Activated CD4-positive, alpha-beta T cell treated with anti-CD3 and anti-CD28 coated beads, Interleukin-2, amount 50 U/mL, for 16 hours (primary cell): ENCODE data around the gene TMEM163.
"Not testable (repeated sequence)": the region's sequence is repeated elsewhere in the genome, so short reads cannot be mapped to it uniquely, and the experiment has no call there.

Experiments used
- DNase-seq: peaks from one replicate; pipeline ENCODE4 v3.0.0-alpha.2; 2020

Gene TMEM163

DNA sequence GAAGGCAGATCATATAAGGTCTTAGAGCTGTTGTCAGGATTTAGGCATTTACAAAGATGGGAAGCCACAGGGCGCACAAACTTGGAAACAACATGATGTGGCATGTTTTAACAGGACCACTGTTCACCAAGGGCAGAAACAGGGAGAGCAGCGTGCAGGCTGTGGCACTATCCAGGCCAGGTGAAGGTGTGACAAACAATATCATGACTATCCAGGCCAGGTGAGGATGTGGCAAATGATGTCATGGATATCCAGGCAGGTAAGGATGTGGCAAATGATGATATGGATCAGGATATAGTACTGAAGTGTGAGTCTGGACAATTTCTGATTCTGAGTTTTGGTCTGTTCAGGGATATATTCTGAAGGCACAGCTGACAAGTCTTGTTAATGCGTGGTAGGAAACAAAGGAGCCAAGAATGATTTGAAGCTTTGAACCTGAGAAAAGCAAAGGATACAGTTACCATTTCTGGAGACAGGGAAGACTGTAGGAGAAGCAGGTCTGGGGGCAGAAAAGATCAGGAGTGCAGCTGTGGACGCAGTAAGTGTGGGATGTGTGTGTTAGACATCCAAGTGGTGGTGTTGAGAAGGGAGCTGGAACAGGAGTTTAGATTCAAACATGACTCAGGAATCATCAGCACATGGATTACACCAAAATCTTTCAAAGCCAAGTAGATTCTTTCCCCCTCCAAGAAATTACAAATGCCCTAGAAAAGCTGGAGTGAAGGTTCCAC, 205.9 kb downstream of the TMEM163 start:
- no peak for DNase-seq

- DNase-seq: no peak
Observed at GRCh38 chr2:134508391-134508790, 210.4 kb downstream of the TMEM163 start.

GRCh38 chr2:134507697-134508096, 211.1 kb downstream of the TMEM163 start:
- DNase-seq: no peak

DNA sequence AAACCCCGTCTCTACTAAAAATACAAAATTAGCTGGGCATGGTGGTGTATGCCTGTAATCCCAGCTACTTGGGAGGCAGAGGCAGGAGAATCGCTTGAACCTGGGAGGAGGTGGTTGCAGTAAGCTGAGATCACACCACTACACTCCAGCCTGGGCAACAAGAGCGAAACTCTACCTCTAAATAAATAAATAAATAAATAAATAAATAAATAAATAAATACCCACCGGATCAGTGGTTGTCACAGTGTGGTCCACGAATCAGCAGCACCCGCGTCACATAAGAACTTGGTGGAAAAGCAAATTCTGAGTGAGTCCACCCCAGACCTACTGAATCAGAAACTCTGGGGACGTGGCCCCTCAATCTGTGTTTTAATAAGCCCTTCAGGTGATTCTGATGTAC, 211.6 kb downstream of the TMEM163 start:
- not testable (repeated sequence) for DNase-seq

DNA sequence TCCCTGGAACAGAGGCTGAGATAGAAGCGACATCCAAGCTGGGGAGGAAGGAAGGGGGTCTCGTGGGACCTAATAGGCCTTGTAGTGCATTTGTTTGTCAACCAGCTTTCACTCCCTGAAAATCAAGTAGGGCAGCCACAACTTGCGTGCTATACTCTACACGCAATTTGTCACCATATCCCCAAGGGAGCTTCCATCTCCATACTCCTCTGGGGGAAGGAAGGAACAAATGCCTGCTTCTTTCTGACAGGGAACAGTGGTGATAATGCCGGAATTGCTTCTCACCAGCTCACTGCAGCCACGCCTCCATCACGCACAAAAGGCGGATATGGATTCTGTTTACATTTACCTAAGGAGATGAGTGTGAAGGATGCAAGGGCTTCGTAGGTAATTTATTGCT, 213.4 kb downstream of the TMEM163 start:
- DNase-seq: no peak

- no peak for DNase-seq
Observed at GRCh38 chr2:134504586-134505336, 214.0 kb downstream of the TMEM163 start.

- no peak for DNase-seq
Observed at GRCh38 chr2:134502104-134502503, 216.7 kb downstream of the TMEM163 start.

- no peak for DNase-seq
Observed at GRCh38 chr2:134501476-134502091, 217.2 kb downstream of the TMEM163 start.

DNA sequence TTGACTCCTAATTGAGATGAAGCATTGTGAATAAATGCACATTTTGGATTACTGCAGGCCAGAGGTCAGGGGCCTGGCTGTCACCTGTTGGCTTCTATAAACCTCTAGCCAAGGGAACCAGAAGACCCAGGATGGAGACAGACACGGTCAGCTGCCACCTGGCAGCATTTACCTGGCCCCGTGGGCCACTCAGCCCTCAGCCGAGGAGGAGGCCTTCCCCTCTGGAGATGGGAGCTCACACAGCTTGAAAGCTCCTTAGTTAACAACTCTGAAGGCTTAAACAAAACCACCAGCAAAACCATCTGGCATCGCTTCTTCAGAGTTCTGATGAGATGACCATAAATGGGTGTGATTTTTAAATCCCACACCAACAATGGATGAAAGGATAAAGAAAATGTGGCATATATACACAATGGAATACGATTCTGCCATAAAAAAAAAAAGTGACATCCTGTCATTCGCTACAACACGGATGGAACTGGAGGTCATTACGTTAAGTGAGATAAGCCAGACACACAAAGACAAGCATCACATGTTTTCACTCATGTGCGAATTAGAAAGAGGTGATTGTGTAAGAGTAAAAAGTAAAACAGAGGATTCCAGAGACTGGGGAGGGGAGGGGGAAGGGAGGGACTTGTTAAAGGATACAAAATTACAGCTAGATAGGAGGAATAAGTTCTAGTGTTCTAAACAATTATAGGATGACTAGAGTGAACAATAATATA, 218.4 kb downstream of the TMEM163 start:
- DNase-seq: no peak

GRCh38 chr2:134499307-134499926, 219.4 kb downstream of the TMEM163 start:
- no peak for DNase-seq

DNA sequence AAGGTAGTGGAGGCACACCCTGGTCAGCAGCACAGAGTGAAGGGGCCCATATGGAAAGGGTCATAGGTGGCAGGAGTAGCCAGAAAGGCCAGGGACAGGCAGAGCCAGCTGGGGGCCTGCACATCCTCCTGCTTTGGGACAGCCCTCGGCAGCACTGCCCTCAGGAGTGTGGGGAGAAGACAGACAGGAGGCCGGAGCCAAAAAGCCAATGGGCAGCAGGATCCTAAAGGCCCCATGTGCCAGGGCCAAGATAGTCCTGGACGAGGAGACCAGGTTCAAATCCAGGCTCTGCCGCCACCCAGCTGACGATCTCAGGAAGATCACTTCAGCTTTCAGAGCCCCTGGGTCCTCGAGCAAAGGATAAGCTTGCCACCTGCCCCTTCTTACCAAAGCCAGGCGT, 220.1 kb downstream of the TMEM163 start:
- DNase-seq: no peak

GRCh38 chr2:134493797-134494196, 225.0 kb downstream of the TMEM163 start:
- DNase-seq: no peak

DNA sequence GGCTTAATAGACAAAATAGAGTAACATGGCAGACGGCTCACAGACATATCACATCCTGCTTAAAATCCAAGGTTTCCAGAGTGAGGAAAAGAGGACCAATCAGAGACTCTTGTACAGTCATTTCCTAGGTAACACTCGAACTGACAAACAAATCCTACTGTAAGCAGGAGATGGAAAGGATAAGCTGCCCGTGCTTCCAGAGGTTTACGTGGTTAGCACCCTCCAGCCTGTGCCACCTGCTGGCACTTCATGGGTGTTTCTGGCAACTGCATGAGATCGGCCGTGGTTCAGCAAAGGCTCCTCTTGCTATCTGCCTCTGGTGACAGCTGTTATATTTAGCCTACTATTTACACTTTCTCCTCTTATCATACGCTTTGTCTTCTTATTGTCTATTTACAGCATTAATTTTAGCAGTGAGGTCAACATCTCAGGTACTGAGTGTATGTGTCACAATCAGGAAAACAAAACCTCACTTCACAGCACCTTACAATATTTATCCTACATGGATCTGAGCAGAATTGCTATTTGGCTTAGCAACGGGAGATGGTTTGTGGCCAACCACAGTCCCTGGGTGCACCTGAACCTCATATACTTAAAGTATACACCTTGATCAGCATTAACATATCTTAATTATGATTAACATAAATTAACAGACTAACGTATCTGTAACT, 226.9 kb downstream of the TMEM163 start:
- no peak for DNase-seq

GRCh38 chr2:134491022-134491421, 227.8 kb downstream of the TMEM163 start:
- no peak for DNase-seq

DNA sequence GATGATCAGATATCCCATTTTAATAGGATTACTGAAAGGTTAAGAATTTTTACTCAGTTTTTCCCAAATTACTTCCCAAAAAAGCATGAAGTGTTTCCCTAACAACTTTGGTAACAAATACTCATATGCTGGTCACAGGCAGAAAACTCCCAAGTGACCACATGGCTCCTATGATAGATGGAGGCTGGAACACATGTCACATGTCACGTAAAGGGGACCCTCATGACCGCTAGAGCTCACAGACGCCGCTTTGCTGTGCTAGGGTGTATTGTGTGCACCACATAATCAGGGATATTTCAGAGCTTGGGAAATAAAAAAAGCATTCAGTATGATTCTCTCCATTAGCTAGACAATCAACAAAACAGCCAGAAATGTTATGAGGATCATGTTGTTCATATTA, 228.2 kb downstream of the TMEM163 start:
- DNase-seq: no peak

DNA sequence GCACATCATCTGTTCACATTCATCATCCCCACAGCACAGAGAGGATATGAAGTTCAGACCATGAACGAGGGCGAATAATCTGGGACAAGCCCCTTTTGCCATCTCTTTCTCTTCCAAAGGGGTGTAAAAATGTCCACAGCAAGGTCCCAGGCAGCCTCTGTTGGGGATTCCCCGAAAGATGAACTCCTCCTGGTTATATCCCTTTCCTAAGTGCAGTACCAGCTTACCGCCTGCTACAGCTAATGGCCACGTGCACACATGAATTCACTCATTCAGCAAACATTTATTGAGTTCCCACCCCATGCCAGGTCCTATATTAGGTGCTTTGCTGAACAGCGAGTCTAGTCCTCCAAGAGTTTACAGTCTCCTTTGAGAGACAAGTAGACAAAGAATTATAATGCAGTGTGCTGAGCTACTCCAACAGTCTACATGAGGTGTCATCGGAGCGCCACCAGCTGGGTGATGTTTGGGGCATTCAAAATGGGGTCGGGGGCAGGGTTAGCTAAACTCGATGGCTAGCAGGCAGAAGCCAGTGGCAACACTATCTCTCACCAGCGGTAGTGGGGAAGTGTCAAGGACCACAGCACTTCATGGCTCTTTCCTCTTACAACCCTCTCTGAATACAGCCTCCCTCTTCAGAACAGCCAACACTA, 228.9 kb downstream of the TMEM163 start:
- no peak for DNase-seq

- DNase-seq: no peak
Observed at GRCh38 chr2:134482766-134483340, 235.9 kb downstream of the TMEM163 start.

DNA sequence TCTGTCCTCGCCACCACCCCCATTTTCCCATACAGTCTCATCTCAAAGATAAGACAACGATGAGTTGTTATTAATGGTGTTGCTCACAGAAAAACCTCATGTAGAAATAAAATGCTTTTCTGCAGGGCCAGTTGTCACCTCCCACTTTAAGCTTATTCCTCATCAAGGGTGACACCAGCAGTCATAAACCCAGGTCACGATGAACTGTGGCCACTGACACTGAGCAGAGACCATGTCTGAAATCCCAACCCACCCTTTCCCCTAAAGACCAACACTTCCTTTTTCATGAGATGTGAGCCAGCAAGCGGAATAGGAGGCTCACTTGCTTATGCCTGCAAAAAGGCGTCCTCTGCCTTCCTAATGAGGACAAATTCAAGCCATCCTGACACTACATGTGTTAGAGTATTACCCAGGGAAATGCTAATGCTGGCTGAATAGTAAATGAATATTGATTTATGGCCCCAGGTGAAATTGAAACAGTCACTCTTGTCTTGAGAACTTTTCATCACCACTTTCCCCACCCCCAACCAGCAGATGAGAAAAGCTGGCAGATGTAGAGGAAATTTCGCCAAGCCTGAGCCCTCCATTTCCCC, 236.6 kb downstream of the TMEM163 start:
- DNase-seq: no peak

DNA sequence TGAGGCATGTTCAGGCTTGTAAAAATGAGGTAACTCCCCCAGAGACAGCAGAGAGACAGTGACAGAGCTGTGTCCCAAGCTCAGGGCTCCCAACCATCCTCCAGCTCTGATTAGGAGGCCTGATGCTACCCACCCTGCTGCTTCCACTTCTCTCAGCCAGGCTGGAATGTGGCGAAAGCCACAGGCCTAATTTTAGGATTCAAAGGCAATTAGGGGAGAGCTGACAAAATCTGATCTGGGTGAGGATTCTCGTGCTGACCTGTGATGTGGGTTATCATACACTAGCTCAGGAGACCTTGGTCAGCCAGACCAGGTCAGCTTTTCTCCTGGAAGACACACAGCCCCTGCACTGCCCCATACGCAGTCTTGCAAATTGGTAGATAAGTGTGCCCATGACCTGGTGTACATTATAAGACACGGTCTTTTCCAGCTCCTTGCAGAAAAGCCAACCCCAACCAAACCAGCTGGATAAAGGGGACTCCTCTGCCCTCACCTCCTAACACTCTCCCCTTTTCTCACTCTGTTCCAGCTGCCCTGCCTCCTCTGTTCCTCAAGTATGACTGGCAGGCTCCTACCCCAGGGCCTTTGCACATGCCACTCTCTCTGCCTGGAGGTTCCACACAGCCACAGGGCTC, 239.0 kb downstream of the TMEM163 start:
- DNase-seq: no peak

- DNase-seq: not testable (repeated sequence)
Observed at GRCh38 chr2:134476982-134477381, 241.8 kb downstream of the TMEM163 start.
